Measurements from ENCODE around the gene MTRF1.
"Not testable (repeated sequence)": the region's sequence is repeated elsewhere in the genome, so short reads cannot be mapped to it uniquely, and the experiment has no call there.

The MTRF1 gene

DNA sequence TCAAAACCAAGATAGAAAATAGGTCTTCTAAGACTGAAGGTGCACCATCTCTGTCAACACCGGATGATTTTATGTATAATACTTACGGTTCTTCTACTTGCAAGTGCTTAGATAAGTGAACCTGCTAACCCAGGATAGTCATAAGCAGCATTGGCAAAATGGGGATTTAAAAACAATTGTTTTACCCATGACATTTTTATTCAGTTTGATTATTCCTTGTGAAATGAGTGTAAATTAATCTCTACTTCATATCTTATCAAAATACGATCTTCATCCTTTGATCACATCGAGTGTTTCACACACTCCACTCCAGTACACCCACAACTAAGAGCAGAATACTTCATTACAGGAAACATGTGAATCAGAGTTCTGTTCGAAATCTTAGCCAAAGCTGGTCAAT is 23.0 kb upstream of the MTRF1 start:
- DNase-seq (ENCODE audit: low read depth) = no peak
- H3K4me3 ChIP-seq (ENCODE audit: low read depth, low read length) = no peak overlapping the region
- TF ChIP-seq POLR2A (IDR thresholded peaks at IDR 0.05; ENCODE audit: extremely low read depth, insufficient read length) (no peak), MYC (IDR thresholded peaks at IDR 0.05; ENCODE audit: low read depth, low read length) (no peak)
- TF ChIP-seq, protein P1, sequence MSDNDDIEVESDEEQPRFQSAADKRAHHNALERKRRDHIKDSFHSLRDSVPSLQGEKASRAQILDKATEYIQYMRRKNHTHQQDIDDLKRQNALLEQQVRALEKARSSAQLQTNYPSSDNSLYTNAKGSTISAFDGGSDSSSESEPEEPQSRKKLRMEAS (IDR thresholded peaks at IDR 0.05; ENCODE audit: low read depth, low read length) = no peak
- TF ChIP-seq, protein P2, sequence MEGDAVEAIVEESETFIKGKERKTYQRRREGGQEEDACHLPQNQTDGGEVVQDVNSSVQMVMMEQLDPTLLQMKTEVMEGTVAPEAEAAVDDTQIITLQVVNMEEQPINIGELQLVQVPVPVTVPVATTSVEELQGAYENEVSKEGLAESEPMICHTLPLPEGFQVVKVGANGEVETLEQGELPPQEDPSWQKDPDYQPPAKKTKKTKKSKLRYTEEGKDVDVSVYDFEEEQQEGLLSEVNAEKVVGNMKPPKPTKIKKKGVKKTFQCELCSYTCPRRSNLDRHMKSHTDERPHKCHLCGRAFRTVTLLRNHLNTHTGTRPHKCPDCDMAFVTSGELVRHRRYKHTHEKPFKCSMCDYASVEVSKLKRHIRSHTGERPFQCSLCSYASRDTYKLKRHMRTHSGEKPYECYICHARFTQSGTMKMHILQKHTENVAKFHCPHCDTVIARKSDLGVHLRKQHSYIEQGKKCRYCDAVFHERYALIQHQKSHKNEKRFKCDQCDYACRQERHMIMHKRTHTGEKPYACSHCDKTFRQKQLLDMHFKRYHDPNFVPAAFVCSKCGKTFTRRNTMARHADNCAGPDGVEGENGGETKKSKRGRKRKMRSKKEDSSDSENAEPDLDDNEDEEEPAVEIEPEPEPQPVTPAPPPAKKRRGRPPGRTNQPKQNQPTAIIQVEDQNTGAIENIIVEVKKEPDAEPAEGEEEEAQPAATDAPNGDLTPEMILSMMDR (IDR thresholded peaks at IDR 0.05; ENCODE audit: low read depth, low read length) = no peak

DNA sequence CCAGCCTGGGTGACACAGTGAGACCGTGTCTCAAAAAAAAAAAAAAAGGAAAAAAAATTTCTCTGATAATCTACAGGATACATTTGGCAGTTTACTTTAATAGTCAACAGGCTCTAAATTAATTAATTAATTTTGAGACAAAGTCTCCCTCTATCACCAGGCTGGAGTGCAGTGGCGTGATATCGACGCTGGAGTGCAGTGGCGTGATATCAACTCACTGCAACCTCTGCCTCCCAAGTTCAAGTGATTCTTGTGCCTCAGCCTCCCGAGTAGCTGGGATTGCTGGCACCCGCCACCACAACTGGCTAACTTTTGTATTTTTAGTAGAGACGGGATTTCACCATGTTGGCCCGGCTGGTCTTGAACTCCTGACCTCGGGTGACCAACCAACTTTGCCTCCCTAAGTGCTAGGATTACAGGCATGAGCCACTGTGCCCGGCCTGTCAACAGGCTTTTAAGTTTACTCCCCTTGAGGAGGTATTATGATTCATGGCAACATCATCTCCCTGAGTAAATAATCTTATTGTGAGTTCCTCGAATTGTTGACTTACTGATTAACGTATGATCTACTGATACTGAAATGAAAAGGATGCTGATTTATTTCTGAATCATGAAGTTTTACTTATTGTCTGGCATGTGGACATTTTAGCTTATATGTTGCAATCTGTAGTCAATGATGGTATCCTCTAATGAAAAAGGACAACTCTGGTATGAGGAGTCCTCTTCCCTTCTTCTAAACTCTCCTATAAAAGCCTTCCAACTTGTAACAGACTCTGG is 21.3 kb upstream of the MTRF1 start:
- no peak overlapping the region for H3K4me3 ChIP-seq (ENCODE audit: low read depth, low read length)
- no peak for DNase-seq (ENCODE audit: low read depth)
- TF ChIP-seq MYC (IDR thresholded peaks at IDR 0.05; ENCODE audit: low read depth, low read length) (no peak), POLR2A (IDR thresholded peaks at IDR 0.05; ENCODE audit: extremely low read depth, insufficient read length) (no peak)
- TF ChIP-seq, protein P2 (IDR thresholded peaks at IDR 0.05; ENCODE audit: low read depth, low read length) = no peak
- TF ChIP-seq, protein P1 (IDR thresholded peaks at IDR 0.05; ENCODE audit: low read depth, low read length) = no peak

DNA sequence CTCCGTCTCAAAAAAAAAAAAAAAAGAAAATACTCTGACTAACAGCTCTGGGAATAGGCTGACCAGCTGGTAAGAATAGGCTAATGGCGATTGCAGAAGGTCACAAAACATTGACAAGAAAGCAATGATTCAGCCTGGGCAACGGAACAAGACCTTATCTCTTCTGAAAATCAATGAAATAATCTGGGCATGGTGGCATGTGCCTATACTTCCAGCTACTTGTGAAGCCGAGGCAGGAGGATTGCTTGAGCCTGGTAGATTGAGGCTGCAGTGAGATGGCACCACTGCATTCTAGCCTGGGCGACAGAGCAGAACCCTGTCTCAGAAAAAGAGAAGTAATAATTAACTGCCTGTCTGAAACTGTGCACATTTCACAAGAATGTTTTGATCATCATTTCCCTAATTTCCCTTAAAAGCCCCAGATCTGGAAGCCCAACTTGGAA is 18.8 kb upstream of the MTRF1 start:
- DNase-seq (ENCODE audit: low read depth) = peak; percentile 30

DNA sequence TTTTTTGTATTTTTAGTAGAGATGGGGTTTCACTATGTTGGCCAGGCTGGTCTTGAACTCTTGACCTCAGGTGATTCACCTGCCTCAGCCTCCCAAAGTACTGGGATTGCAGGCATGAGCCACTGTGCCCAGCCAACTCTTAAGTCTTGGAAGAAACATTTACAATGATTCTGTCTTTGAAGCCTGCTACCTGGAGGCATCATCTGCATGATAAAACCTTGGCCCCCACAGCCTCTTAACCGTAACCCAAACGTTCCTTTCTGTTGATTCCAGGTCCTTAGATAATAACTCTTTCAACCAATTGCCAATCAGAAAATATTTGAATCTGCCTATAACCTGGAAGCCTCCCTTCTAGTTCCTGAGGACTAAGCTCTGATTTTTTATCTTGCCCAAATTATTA is 15.8 kb upstream of the MTRF1 start:
- not testable (repeated sequence) for H3K4me3 ChIP-seq (ENCODE audit: low read depth, low read length); DNase-seq (ENCODE audit: low read depth)

More for the DNA sequence above, 18.8 kb upstream of the MTRF1 start:
- no peak overlapping the region for H3K4me3 ChIP-seq (ENCODE audit: low read depth, low read length)
- TF ChIP-seq MYC (IDR thresholded peaks at IDR 0.05; ENCODE audit: low read depth, low read length) = no peak
- no peak for TF ChIP-seq POLR2A (IDR thresholded peaks at IDR 0.05; ENCODE audit: extremely low read depth, insufficient read length)
- TF ChIP-seq, protein P1 (IDR thresholded peaks at IDR 0.05; ENCODE audit: low read depth, low read length) = no peak
- TF ChIP-seq, protein P2 (IDR thresholded peaks at IDR 0.05; ENCODE audit: low read depth, low read length) = no peak

DNA sequence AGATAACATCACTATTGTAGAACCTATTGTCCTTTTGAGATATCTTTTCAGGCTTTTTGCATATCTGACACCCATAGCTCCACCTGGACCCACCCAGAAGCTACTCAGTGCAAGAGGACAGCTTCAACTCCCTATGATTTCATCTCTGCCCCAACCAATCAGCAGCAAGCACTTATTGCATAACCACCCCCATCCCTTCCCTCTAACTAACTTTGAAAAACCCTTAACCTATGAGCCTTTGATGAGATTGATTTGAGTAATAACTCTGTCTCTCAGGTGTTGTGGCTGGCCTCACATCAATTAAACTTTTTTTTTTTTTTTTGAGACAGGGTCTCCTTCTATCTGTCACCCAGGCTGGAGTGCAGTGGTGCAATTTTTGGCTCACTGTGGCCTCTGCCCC is 13.4 kb upstream of the MTRF1 start:
- no peak for TF ChIP-seq MYC (IDR thresholded peaks at IDR 0.05; ENCODE audit: low read depth, low read length)
- no peak for TF ChIP-seq POLR2A (IDR thresholded peaks at IDR 0.05; ENCODE audit: extremely low read depth, insufficient read length)
- TF ChIP-seq, protein P2 (IDR thresholded peaks at IDR 0.05; ENCODE audit: low read depth, low read length) = no peak
- TF ChIP-seq, protein P1 (IDR thresholded peaks at IDR 0.05; ENCODE audit: low read depth, low read length) = no peak
- no peak overlapping the region for H3K4me3 ChIP-seq (ENCODE audit: low read depth, low read length)
- DNase-seq (ENCODE audit: low read depth) = no peak

DNA sequence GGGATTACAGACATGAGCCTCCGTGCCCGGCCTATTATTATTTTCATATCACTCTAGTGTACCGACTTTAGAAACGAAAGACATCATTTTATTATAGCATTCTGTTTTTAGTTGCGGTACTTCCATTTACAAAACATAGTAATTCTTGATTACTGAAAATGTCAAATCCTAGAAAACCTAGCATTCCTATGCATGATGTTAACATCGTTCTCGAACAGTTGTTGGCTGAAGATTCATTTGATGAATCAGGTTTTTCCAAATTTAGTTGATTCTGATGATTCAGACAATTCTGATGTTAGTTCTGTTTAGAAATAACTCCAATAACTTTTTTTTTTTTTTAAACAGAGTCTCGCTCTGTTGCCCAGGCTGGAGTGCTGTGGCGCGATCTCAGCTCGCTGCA is 11.5 kb upstream of the MTRF1 start:
- DNase-seq (ENCODE audit: low read depth) = no peak
- no peak overlapping the region for H3K4me3 ChIP-seq (ENCODE audit: low read depth, low read length)
- TF ChIP-seq POLR2A (IDR thresholded peaks at IDR 0.05; ENCODE audit: extremely low read depth, insufficient read length) (no peak), MYC (IDR thresholded peaks at IDR 0.05; ENCODE audit: low read depth, low read length) (no peak)
- TF ChIP-seq, protein P1 (IDR thresholded peaks at IDR 0.05; ENCODE audit: low read depth, low read length) = no peak
- TF ChIP-seq, protein P2 (IDR thresholded peaks at IDR 0.05; ENCODE audit: low read depth, low read length) = no peak

Data from NB4 (cell line).